Measurements from ENCODE around the gene DKK3.

The DKK3 gene

GRCh38 chr11:11966826-11967668 lies 41.4 kb downstream of the DKK3 start:
- 0 out of 2 replicates have a peak, but pooled peaks have one; percentile 24 for TF ChIP-seq TCF4 (CRISPR knock-in tag; IDR thresholded peaks at IDR 0.05; ENCODE audit: borderline replicate concordance)
- TF ChIP-seq SNAI2 (CRISPR knock-in tag; IDR thresholded peaks at IDR 0.05): no peak
- peak; percentile 60 for ATAC-seq

- ATAC-seq: no peak
- TF ChIP-seq SNAI2 (CRISPR knock-in tag; IDR thresholded peaks at IDR 0.05) (no peak), TSHZ2 (CRISPR knock-in tag; IDR thresholded peaks at IDR 0.05) (no peak), PATZ1 (CRISPR knock-in tag; IDR thresholded peaks at IDR 0.05; ENCODE audit: borderline replicate concordance) (no peak), ZC3H10 (CRISPR knock-in tag; IDR thresholded peaks at IDR 0.05) (no peak)
These were observed 42.1 kb downstream of the DKK3 start for GRCh38 chr11:11966354-11966741.

- no peak for TF ChIP-seq CSRNP3 (CRISPR knock-in tag; IDR thresholded peaks at IDR 0.05)
- no peak for TF ChIP-seq ZNF70 (CRISPR knock-in tag; IDR thresholded peaks at IDR 0.05)
- TF ChIP-seq RARB (CRISPR knock-in tag; IDR thresholded peaks at IDR 0.05): no peak
- TF ChIP-seq SNAI2 (CRISPR knock-in tag; IDR thresholded peaks at IDR 0.05): no peak
- TF ChIP-seq PATZ1 (CRISPR knock-in tag; IDR thresholded peaks at IDR 0.05; ENCODE audit: borderline replicate concordance): no peak
- TF ChIP-seq ISL1 (CRISPR knock-in tag; IDR thresholded peaks at IDR 0.05): no peak
- TF ChIP-seq ZFP30 (CRISPR knock-in tag; IDR thresholded peaks at IDR 0.05): no peak
- TF ChIP-seq ARNTL (CRISPR knock-in tag; IDR thresholded peaks at IDR 0.05; ENCODE audit: borderline replicate concordance, low read depth): no peak
- TF ChIP-seq PPARA (CRISPR knock-in tag; IDR thresholded peaks at IDR 0.05; ENCODE audit: borderline replicate concordance): no peak
- TF ChIP-seq CSDC2 (CRISPR knock-in tag; IDR thresholded peaks at IDR 0.05): no peak
- TF ChIP-seq OSR1 (CRISPR knock-in tag; IDR thresholded peaks at IDR 0.05): no peak
- TF ChIP-seq POU6F1 (CRISPR knock-in tag; IDR thresholded peaks at IDR 0.05; ENCODE audit: borderline replicate concordance, low read depth): no peak
- no peak for TF ChIP-seq TOX (CRISPR knock-in tag; IDR thresholded peaks at IDR 0.05; ENCODE audit: borderline replicate concordance)
- no peak for ATAC-seq
These were observed 42.6 kb downstream of the DKK3 start for GRCh38 chr11:11965656-11966353.

- TF ChIP-seq OSR1 (CRISPR knock-in tag; IDR thresholded peaks at IDR 0.05) (no peak), SNAI2 (CRISPR knock-in tag; IDR thresholded peaks at IDR 0.05) (no peak), ESRRG (CRISPR knock-in tag; IDR thresholded peaks at IDR 0.05) (no peak), CREB5 (CRISPR knock-in tag; IDR thresholded peaks at IDR 0.05; ENCODE audit: low read depth) (no peak), TOX (CRISPR knock-in tag; IDR thresholded peaks at IDR 0.05; ENCODE audit: borderline replicate concordance) (no peak), ZNF8 (CRISPR knock-in tag; IDR thresholded peaks at IDR 0.05) (no peak)
- ATAC-seq: no peak
These were observed 43.2 kb downstream of the DKK3 start for GRCh38 chr11:11965192-11965591.

Measured in SK-N-SH treated with all-trans-retinoic acid at 6 μM for 48 hours (cell line).